Body of pancreas (tissue), 4 donors: ENCODE measurements around the gene NDUFB2. TPM values are rescaled to one million over a fixed set of nuclear protein-coding genes. Genes with fewer than 3 reads are reported as not detected.
"Not testable (repeated sequence)": the region's sequence is repeated elsewhere in the genome, so short reads cannot be mapped to it uniquely, and the experiment has no call there.

Source experiments
- ATAC-seq: fragments of 150-250 bp; one replicate; pipeline ENCODE4 v1.9.1; 2016
- DNase-seq, 4 donors: peaks; one replicate each; pipeline ENCODE4 v3.0.0-alpha.2; 2019
- H3K27ac ChIP-seq, 4 donors: fragments of 200-600 bp; sonication (generic); 1 replicate in 3 of 4; 2 replicates in 1 of 4; pipeline versions ENCODE4 v1.5.1 to v1.6.1; 2016 to 2019; ENCODE audit warnings: mild to moderate bottlenecking in 1 of 4, mixed read lengths in 1 of 4, moderate library complexity in 1 of 4
- H3K27me3 ChIP-seq, 2 donors: fragments of 200-600 bp; sonication (generic); one replicate each; pipeline ENCODE4 v1.6.0; 2016; ENCODE audit warnings: mild to moderate bottlenecking in 1 of 2
- H3K36me3 ChIP-seq, 2 donors: fragments of 200-600 bp; sonication (generic); replicated peaks in 1 of 2; 2 replicates each; pipeline ENCODE4 v1.5.1; 2016; ENCODE audit warnings: low read depth in 2 of 2; ENCODE audit not compliant: insufficient read depth in 1 of 2
- H3K4me1 ChIP-seq: fragments of 200-600 bp; sonication (generic); one replicate; pipeline ENCODE4 v1.6.0; 2016
- H3K4me3 ChIP-seq, 2 donors: fragments of 200-600 bp; sonication (generic); 1 replicate in 1 of 2; 2 replicates in 1 of 2; pipeline ENCODE4 v1.5.1; 2016 to 2019
- H3K9me3 ChIP-seq, 3 donors: fragments of 200-600 bp; sonication (generic); 1 replicate in 2 of 3; 2 replicates in 1 of 3; pipeline ENCODE4 v1.5.1; 2016
- POLR2A ChIP-seq, 3 donors: fragments of 450-650 bp; IDR thresholded peaks; one replicate each; pipeline ENCODE4 v1.6.1; 2016; ENCODE audit warnings: antibody characterized with exemption in 3 of 3, mild to moderate bottlenecking in 2 of 3
- WGBS, 2 donors: methylation state at CpG; one replicate each; pipeline ENCODE4 v1.1.5; 2017; 5-methylcytosine and 5-hydroxymethylcytosine counted together
- intact Hi-C: fragments of 100-400 bp; cut with DNase I; formaldehyde crosslinking; loops from one replicate; pipeline ENCODE4 v1.15.1; 2023
- total RNA-seq, 2 donors: library from RNA; depleted of rRNA; stranded (reverse); fragments of >200 nt; gene quantifications; one replicate each; pipeline ENCODE4 v1.1.0, GENCODE V29; 2016
- TF ChIP-seq, protein P1 (sequence below), 7 experiments: fragments of 450-650 bp in 4 of 7; fragments of 200-600 bp in 3 of 7; sonication (generic) in 3 of 7; IDR thresholded peaks; one replicate each; pipeline ENCODE4 v1.5.1; 2016 to 2019; ENCODE audit warnings: antibody characterized with exemption in 7 of 7

NDUFB2 gene
- total RNA-seq, 2 donors from 2014 or later: 61.0 to 140 TPM

DNA sequence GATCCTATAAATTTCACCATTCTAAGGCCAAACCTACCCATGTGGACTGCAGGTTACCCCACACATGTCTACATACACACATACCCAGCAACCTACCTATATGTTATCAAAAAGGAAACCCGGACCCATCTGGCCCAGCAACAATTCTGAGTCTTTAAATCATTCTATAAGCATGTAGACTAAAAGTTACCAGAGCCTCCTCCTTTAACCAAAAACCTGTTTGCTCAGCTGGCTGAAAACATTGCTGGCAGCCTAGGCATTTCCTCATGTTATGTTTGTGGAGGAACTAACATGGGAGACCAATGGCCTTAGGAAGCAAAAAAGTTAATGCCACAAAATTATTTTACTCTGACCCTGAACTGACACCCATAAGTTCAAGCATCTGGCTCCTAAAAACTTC is 29.0 kb upstream of the NDUFB2 start:
- DNase-seq (no peak), ATAC-seq (no peak)
- intact Hi-C loops: no loop called here
- Histone ChIP-seq H3K9me3 (no peaks in the 10 kb centered on the region), H3K36me3 (no peaks in the 10 kb centered on the region), H3K27me3 (no peaks in the 10 kb centered on the region), H3K4me1 (peaks cover 6% of the 10 kb centered on the region), H3K4me3 (no peak overlapping the region), H3K27ac (peak overlapping the region in 1 of 4 donors; percentile 21)
- TF ChIP-seq, protein P1, sequence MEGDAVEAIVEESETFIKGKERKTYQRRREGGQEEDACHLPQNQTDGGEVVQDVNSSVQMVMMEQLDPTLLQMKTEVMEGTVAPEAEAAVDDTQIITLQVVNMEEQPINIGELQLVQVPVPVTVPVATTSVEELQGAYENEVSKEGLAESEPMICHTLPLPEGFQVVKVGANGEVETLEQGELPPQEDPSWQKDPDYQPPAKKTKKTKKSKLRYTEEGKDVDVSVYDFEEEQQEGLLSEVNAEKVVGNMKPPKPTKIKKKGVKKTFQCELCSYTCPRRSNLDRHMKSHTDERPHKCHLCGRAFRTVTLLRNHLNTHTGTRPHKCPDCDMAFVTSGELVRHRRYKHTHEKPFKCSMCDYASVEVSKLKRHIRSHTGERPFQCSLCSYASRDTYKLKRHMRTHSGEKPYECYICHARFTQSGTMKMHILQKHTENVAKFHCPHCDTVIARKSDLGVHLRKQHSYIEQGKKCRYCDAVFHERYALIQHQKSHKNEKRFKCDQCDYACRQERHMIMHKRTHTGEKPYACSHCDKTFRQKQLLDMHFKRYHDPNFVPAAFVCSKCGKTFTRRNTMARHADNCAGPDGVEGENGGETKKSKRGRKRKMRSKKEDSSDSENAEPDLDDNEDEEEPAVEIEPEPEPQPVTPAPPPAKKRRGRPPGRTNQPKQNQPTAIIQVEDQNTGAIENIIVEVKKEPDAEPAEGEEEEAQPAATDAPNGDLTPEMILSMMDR (IDR thresholded peaks at IDR 0.05): no peak
- no peak for TF ChIP-seq POLR2A (IDR thresholded peaks at IDR 0.05)
- WGBS, 2 donors: 50 to 79% methylated on average over 1 of the region's 1 CpG

DNA sequence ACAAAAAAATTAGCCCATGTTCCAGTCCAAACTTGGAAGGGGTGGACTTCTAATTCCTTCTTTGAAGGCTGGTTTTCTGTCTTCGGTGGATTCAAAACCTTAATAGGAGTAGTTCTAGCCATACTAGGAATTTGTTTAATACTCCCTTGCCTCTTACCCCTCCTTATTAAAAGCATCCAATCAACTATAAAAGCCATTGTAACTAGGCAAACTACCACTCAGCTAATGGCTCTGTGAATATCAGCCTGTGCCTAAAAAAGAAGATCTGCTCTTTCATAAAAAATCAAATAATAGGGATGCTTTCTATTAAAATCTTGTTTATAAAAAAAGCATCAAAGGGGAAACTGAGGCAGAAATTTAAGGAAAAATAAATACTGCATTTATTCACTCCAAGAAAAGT is 27.9 kb upstream of the NDUFB2 start:
- Histone ChIP-seq H3K36me3 (no peaks in the 10 kb centered on the region), H3K27ac (no peak overlapping the region), H3K27me3 (no peaks in the 10 kb centered on the region), H3K4me3 (no peak overlapping the region), H3K4me1 (peaks cover 11% of the 10 kb centered on the region), H3K9me3 (no peaks in the 10 kb centered on the region)
- intact Hi-C loops: no loop called here
- TF ChIP-seq, protein P1 (IDR thresholded peaks at IDR 0.05): no peak
- TF ChIP-seq POLR2A (IDR thresholded peaks at IDR 0.05): no peak
- DNase-seq: no peak
- ATAC-seq: no peak
- 85 to 93% methylated on average over 1 of the region's 1 CpG for WGBS, 2 donors

DNA sequence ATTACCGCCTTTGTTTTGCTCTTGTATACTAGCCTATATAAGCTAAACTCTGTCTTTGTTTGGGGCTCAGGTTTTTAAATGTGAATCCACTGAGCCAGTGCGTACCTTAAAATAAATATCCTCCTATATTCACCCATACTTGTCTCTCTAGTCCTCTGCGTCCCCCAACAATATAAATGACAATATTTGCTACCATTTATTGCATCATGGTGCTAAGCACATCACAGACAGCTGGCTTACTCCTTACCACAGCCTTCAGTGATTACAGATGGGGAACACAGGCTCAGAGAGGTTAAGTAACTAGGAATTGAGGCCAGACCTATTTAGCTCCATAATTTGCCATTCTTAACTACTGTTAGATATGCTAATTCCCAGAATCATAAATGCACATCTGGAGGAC is 27.2 kb upstream of the NDUFB2 start:
- H3K27ac ChIP-seq: no peak overlapping the region
- peaks cover 19% of the 10 kb centered on the region for H3K4me1 ChIP-seq
- 85 to 96% methylated on average over 3 of the region's 3 CpGs for WGBS, 2 donors
- DNase-seq: no peak
- no peak for ATAC-seq
- H3K27me3 ChIP-seq: no peaks in the 10 kb centered on the region
- TF ChIP-seq, protein P1 (IDR thresholded peaks at IDR 0.05): no peak
- no peak for TF ChIP-seq POLR2A (IDR thresholded peaks at IDR 0.05)
- no peaks in the 10 kb centered on the region for H3K9me3 ChIP-seq
- no peak overlapping the region for H3K4me3 ChIP-seq
- H3K36me3 ChIP-seq: no peaks in the 10 kb centered on the region
- intact Hi-C loops: no loop called here

DNA sequence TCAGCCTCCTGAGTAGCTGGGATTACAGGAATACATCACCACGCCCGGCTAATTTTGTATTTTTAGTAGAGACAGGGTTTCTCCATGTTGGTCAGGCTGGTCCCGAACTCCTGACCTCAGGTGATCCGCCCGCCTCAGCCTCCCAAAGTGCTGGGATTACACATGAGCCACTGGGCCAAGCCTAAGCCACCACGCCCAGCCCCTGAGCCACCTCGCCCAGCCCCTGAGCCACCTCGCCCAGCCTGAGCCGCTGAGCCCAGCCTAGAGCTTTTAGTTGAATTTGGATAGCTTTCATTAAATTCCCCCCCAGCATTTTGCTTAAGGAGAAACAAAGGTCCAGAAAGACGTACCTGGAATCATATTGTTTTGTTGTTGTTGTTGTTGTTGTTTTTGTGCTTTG is 26.6 kb upstream of the NDUFB2 start:
- intact Hi-C loops, H3K27ac ChIP-seq, H3K27me3 ChIP-seq, H3K9me3 ChIP-seq, ATAC-seq, DNase-seq, H3K4me3 ChIP-seq, H3K36me3 ChIP-seq: not testable (repeated sequence)
- H3K4me1 ChIP-seq: peaks cover 24% of the 10 kb centered on the region
- 87 to 89% methylated on average over 10 of the region's 10 CpGs for WGBS, 2 donors

DNA sequence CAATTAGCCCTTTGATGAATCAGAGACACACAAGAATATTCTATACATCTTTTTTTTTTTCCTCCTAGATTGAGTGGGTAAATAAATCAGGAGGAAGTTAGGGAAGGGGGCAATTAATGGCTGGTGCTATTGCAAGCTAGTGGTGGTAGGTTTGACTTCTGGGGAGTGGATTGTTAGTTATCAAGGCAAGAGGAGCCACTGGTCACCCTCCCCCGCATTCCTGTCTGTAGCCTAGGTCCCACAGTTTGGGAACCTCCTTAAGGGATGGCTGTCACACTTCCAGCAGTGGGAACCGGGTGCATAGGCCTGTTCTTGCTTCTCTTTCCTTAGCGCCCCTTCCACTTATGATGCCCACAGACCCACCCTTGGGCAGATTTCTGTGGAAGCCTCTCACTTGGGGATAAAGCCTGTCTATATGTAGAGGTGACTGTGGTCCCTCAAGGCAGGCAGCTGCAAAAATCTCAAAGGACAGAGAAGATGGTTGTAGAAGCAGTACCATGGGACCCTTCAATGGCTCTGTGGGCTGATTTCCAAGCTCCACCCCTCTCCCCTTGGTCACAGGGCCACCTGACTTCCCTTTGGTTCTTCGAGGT is 26.1 kb upstream of the NDUFB2 start:
- TF ChIP-seq, protein P1 (IDR thresholded peaks at IDR 0.05): no peak
- no peak for TF ChIP-seq POLR2A (IDR thresholded peaks at IDR 0.05)
- H3K36me3 ChIP-seq: no peaks in the 10 kb centered on the region
- no peak overlapping the region for H3K4me3 ChIP-seq
- H3K9me3 ChIP-seq: no peaks in the 10 kb centered on the region
- intact Hi-C loops: no loop called here
- ATAC-seq (no peak), DNase-seq (no peak)
- peaks cover 25% of the 10 kb centered on the region for H3K4me1 ChIP-seq
- H3K27me3 ChIP-seq: no peaks in the 10 kb centered on the region
- 64 to 70% methylated on average over 4 of the region's 4 CpGs for WGBS, 2 donors
- H3K27ac ChIP-seq: no peak overlapping the region
